Stimulated activated CD4-positive, alpha-beta T cell treated with anti-CD3 and anti-CD28 coated beads, TNF-alpha, amount 100 ng/mL, for 4 hours (primary cell): ENCODE measurements around the gene CBY1.

Source experiments
- DNase-seq, 3 experiments: peaks; one replicate each; pipeline ENCODE4 v3.0.0-alpha.2; 2020; ENCODE audit warnings: low read depth in 3 of 3

Gene CBY1

DNA sequence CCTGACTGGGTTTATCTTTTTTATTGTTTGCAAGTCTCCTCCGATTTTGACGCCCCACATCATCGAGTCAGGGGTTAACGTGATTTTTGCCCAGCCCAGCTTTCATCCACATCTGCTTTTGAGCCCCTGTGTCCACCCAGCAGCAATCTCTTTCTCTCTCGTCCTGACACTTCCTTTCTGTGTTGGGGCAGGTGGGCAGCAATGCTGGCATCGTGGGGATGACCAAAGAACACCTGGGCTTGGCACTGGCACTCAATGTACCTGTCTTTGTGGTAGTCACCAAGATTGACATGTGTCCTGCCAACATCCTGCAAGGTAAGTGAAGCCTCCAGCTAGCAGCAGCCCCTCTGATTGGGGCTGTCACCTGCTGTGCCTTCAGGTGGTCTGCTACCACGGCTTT is 65.1 kb downstream of the CBY1 start:
- DNase-seq = no peak
